Type B pancreatic cell (in vitro differentiated cells): Measurements from ENCODE around the gene TSEN34. TPM values are rescaled to one million over a fixed set of nuclear protein-coding genes. Genes with fewer than 3 reads are reported as not detected.
A peak's percentile ranks its signal among the peaks of the same experiment; 100 is the strongest.

Experiments
- DNase-seq: peaks from one replicate; pipeline ENCODE4 v3.0.0; 2021; ENCODE audit warnings: mixed read lengths; ENCODE audit not compliant: unreplicated experiment; ENCODE audit errors: extremely low spot score
- H3K27ac Mint-ChIP-seq: 2 replicates; pipeline ENCODE4 v1.8.0; 2021; ENCODE audit warnings: mild to moderate bottlenecking, mixed read lengths
- H3K27me3 Mint-ChIP-seq: 2 replicates; pipeline ENCODE4 v1.8.0; 2021; ENCODE audit warnings: mixed read lengths
- H3K36me3 Mint-ChIP-seq: 2 replicates; pipeline ENCODE4 v1.8.0; 2021; ENCODE audit warnings: mixed read lengths
- H3K4me1 Mint-ChIP-seq: one replicate; pipeline ENCODE4 v1.8.0; 2021; ENCODE audit warnings: mixed read lengths; ENCODE audit not compliant: unreplicated experiment
- H3K4me3 Mint-ChIP-seq: 2 replicates; pipeline ENCODE4 v1.8.0; 2021; ENCODE audit warnings: mild to moderate bottlenecking, mixed read lengths
- H3K9me3 Mint-ChIP-seq: 2 replicates; pipeline ENCODE4 v1.8.0; 2021; ENCODE audit warnings: mixed read lengths
- total RNA-seq: library from RNA; stranded (reverse); gene quantifications from 2 replicates; pipeline ENCODE4 v1.2.1, GENCODE V29; 2021; ENCODE audit warnings: low replicate concordance
- TF ChIP-seq, protein P1 (sequence below): fragments of 200-600 bp; sonication (generic); conservative IDR thresholded peaks from 2 replicates; pipeline ENCODE4 v1.5.0; 2021; ENCODE audit warnings: antibody characterized with exemption, mild to moderate bottlenecking

Gene TSEN34
- total RNA-seq, 1 donor from 2014 or later: 41.9 TPM

DNA sequence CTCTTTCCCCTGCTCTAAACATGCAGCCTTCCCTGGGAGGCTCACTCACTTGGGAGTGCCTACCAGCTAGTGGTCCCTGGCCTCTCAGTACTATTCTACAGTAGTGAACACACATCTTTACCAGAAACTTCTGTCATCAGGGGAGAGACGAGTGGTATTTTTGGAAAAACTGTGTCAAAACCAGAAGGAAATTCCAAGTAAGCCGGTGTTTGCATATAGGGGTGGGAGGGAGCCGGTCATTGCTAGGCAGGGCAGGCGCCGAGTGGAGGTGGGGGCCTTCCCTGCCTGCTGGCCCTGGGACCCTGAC, 16.5 kb downstream of the TSEN34 start:
- H3K36me3 Mint-ChIP-seq: peaks cover 33% of the 10 kb centered on the region
- peak overlapping the region; percentile 85 for H3K27ac Mint-ChIP-seq
- H3K9me3 Mint-ChIP-seq: peaks cover 6% of the 10 kb centered on the region
- DNase-seq: no peak
- TF ChIP-seq, protein P1, sequence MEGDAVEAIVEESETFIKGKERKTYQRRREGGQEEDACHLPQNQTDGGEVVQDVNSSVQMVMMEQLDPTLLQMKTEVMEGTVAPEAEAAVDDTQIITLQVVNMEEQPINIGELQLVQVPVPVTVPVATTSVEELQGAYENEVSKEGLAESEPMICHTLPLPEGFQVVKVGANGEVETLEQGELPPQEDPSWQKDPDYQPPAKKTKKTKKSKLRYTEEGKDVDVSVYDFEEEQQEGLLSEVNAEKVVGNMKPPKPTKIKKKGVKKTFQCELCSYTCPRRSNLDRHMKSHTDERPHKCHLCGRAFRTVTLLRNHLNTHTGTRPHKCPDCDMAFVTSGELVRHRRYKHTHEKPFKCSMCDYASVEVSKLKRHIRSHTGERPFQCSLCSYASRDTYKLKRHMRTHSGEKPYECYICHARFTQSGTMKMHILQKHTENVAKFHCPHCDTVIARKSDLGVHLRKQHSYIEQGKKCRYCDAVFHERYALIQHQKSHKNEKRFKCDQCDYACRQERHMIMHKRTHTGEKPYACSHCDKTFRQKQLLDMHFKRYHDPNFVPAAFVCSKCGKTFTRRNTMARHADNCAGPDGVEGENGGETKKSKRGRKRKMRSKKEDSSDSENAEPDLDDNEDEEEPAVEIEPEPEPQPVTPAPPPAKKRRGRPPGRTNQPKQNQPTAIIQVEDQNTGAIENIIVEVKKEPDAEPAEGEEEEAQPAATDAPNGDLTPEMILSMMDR: no peak
- H3K27me3 Mint-ChIP-seq: no peaks in the 10 kb centered on the region
- H3K4me3 Mint-ChIP-seq: no peak overlapping the region
- peaks cover 40% of the 10 kb centered on the region for H3K4me1 Mint-ChIP-seq

DNA sequence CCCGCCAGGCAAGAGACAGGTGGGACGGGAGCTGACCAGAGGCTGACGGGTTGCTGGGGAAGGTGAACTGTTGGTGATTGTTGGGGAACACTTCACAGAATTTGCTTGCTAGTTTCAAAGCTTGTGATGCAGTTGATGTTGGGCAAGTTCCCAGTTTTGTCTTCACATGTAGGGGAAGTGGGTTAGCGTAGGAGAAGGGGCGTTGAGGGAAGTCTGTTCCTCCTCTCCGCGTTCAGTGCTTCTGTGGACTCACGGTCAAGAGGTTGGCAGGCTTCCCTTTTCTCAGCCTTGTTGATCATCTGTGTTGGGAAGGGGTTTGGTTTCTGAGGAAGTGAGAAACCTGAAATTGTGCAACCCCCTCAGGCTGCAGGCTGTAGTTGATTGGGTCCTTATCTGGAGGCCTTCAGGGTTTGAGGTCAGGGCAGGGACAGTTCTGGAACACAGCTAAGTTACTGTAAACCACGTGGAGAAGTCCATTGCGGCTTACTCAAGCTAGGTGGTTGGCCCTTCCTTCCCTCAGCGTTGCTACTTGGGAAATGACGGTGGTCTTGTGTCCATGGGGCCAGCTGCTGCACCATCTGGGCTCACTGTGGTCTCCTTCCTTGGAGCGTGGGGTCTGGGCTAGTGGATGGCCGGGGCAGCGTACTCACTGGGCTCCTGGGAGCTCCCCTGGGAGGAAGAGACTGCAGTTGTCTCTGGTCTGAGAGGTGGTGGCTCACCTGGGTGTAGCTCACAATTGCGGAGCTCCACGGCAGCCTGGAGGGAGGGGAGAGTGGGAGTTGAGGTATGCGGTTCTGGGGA, 17.1 kb downstream of the TSEN34 start:
- no peaks in the 10 kb centered on the region for H3K27me3 Mint-ChIP-seq
- no peak for DNase-seq
- peak overlapping the region; percentile 61 for H3K4me3 Mint-ChIP-seq
- H3K4me1 Mint-ChIP-seq: peaks cover 35% of the 10 kb centered on the region
- peaks cover 27% of the 10 kb centered on the region for H3K36me3 Mint-ChIP-seq
- H3K9me3 Mint-ChIP-seq: peaks cover 6% of the 10 kb centered on the region
- TF ChIP-seq, protein P1: no peak
- H3K27ac Mint-ChIP-seq: peak overlapping the region; percentile 85

DNA sequence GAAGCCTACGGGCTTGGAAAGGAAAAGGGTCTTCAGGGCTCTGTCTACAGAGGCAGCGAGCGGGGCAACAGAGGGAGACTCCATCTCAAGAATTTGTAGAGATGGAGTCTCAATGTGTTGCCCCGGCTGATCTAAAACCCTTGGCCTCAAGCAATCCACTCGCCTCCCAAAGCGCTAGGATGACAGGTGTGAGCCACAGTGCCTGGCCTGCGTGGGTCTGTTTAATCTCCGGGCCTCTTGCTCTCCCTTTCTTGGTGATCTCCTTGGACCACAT, 17.6 kb downstream of the TSEN34 start:
- Mint-ChIP-seq H3K27ac (peak overlapping the region; percentile 95), H3K9me3 (peaks cover 6% of the 10 kb centered on the region), H3K4me3 (no peak overlapping the region)

DNA sequence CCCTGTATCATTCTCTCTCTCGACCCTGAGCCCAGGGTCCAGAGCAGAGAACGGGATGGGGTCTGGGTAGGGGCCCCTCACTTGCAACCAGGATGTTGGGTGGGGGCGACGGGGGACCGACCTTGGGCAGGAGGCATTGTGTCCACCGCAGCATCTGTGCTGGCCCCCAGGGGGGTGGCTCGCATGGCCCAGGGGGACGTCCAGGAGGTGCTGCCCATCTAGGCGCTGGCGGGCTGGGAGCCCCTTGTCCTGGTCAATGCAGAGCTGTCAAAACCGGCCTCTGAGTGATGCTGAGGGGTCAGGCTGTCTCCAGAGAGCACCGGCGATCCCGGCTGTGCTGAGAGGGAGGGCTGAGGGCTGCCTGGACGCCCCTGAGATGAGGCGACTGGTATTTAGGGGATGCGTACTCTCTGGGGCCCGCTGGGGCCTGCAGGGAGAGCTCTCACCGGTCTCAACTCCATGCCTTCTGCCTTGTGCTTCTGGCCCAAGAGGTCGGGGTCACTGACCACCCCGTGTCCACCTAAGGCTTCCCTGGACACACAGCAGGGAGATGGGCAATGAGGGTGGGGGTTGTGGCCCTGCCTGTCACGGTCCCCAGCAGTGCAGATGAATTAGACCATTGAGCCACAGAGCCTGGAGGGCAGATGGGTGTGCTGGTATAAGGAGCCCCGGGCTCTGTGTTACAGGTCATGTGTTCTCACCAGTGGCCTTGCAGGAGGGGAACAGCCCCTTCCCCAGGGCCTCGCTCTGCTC, 18.1 kb downstream of the TSEN34 start:
- Mint-ChIP-seq H3K9me3 (peaks cover 6% of the 10 kb centered on the region), H3K36me3 (peaks cover 24% of the 10 kb centered on the region), H3K4me1 (peaks cover 31% of the 10 kb centered on the region), H3K4me3 (peak overlapping the region; percentile 8), H3K27me3 (no peaks in the 10 kb centered on the region), H3K27ac (peak overlapping the region; percentile 95)
- no peak for DNase-seq
- TF ChIP-seq, protein P1: no peak

More for the DNA sequence above, 17.6 kb downstream of the TSEN34 start:
- H3K36me3 Mint-ChIP-seq: peaks cover 24% of the 10 kb centered on the region
- no peaks in the 10 kb centered on the region for H3K27me3 Mint-ChIP-seq
- TF ChIP-seq, protein P1: no peak
- peaks cover 31% of the 10 kb centered on the region for H3K4me1 Mint-ChIP-seq
- DNase-seq: no peak

DNA sequence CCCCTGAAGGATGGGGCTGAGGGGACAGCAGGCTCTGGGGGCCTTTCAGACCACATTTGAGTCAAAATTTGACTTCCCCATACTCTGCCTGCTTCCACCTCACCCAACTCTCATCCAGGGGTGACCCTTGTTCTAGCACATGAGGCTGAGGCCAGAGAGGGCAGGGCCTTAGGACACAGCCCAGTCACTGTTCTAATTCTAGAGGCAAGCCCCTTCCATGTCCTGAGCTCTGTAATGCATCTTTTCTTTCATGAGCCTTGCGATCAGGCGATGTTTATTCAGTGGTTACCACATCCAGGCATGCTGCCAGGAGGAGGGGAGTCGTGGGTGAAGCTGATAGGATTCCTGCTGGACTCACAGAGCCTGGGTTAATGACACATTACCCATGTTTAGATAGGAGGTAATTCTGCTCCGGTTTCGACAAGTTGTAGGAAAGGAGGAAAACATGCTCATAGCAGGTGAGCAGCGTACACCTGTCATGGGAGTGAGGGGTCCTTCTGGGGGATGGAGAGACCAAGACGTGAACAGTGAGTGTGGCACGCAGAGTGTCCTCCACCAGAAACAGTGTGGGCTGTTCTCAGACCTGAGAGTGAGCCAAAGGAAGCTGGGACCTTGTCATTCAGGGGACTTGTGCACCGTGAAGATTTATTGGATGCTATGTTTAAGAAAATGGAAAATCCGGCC, 18.8 kb downstream of the TSEN34 start:
- peak overlapping the region; percentile 8 for H3K4me3 Mint-ChIP-seq
- no peak for DNase-seq
- peaks cover 21% of the 10 kb centered on the region for H3K36me3 Mint-ChIP-seq
- H3K9me3 Mint-ChIP-seq: peaks cover 6% of the 10 kb centered on the region
- H3K27ac Mint-ChIP-seq: peak overlapping the region; percentile 95
- TF ChIP-seq, protein P1: no peak
- no peaks in the 10 kb centered on the region for H3K27me3 Mint-ChIP-seq
- peaks cover 29% of the 10 kb centered on the region for H3K4me1 Mint-ChIP-seq
